Calu3 (cell line): ENCODE measurements around the gene RAB8A. TPM values are rescaled to one million over a fixed set of nuclear protein-coding genes. Genes with fewer than 3 reads are reported as not detected.
A peak's percentile ranks its signal among the peaks of the same experiment; 100 is the strongest.

Experiments used
- Bru-seq: library from RNA; stranded (reverse); fragments of 400-500 nt; gene quantifications from one replicate; lab custom pipeline; 2021; lab: Mats Ljungman, UMichigan
- BruChase-seq, 2 experiments: library from RNA; stranded (reverse); fragments of 400-500 nt; gene quantifications; one replicate each; lab custom pipeline; 2021; lab: Mats Ljungman, UMichigan
- BruUV-seq: library from RNA; stranded (reverse); fragments of 400-500 nt; replicated peaks from 2 replicates; lab custom pipeline; 2021; lab: Mats Ljungman, UMichigan
- CTCF ChIA-PET: fragments of 300-600 bp; sonication (Branson Sonifier 250); formaldehyde crosslinking; loops from one replicate; lab custom pipeline; 2022; ENCODE audit warnings: antibody characterized with exemption; lab: Charles Lee
- DNase-seq: peaks from one replicate; pipeline ENCODE4 v3.0.0; 2022
- H3K27ac Mint-ChIP-seq: one replicate; pipeline ENCODE4 v1.8.0; 2022; ENCODE audit warnings: mixed read lengths; ENCODE audit not compliant: unreplicated experiment
- H3K27me3 Mint-ChIP-seq: one replicate; pipeline ENCODE4 v1.8.0; 2022; ENCODE audit warnings: mixed read lengths; ENCODE audit not compliant: unreplicated experiment
- H3K36me3 Mint-ChIP-seq: one replicate; pipeline ENCODE4 v1.8.0; 2022; ENCODE audit warnings: mild to moderate bottlenecking, moderate library complexity, mixed read lengths; ENCODE audit not compliant: insufficient read depth, unreplicated experiment
- H3K4me1 Mint-ChIP-seq: one replicate; pipeline ENCODE4 v1.8.0; 2022; ENCODE audit warnings: mild to moderate bottlenecking, low read depth, mixed read lengths; ENCODE audit not compliant: unreplicated experiment
- H3K4me3 Mint-ChIP-seq: one replicate; pipeline ENCODE4 v1.8.0; 2022; ENCODE audit warnings: mild to moderate bottlenecking, low read depth, moderate library complexity, mixed read lengths; ENCODE audit not compliant: unreplicated experiment
- H3K9me3 Mint-ChIP-seq: one replicate; pipeline ENCODE4 v1.8.0; 2022; ENCODE audit warnings: low read depth, mixed read lengths; ENCODE audit not compliant: unreplicated experiment
- intact Hi-C: fragments of 100-400 bp; cut with micrococcal nuclease; formaldehyde crosslinking; loops from one replicate; pipeline ENCODE4 v1.10.0; 2022; ENCODE audit not compliant: unreplicated experiment
- long read RNA-seq: library from polyadenylated mRNA; stranded (forward); transcript quantifications from one replicate; pipeline ENCODE4 v2.0.0, GENCODE V29; 2022
- total RNA-seq: library from RNA; stranded (reverse); gene quantifications from 2 replicates; pipeline ENCODE4 v1.2.3, GENCODE V29; 2022
- TF ChIP-seq, protein P1 (sequence below): fragments of 200-600 bp; IDR thresholded peaks from one replicate; pipeline ENCODE4 v1.8.0; 2022; ENCODE audit warnings: antibody characterized with exemption; ENCODE audit not compliant: unreplicated experiment

RAB8A gene
- total RNA-seq = 76.6 and 77.3 TPM in 2 replicates
- percentile 64 among the genes with signal in this experiment for Bru-seq, nascent RNA
- BruChase-seq, experiment 1, labeled RNA remaining after a 6-hour chase = percentile 85 among the genes with signal in this experiment
- BruChase-seq, experiment 2, labeled RNA remaining after a 2-hour chase = percentile 80 among the genes with signal in this experiment
- long read RNA-seq, transcript RAB8A-201 (8 exons, 2,827 nt) = major isoform, 208 of 221 reads
- long read RNA-seq, partial matches to known transcripts = 2 of 221 reads
- long read RNA-seq, other reads (novel, unspliced or antisense) = 9 of 221 reads

DNA sequence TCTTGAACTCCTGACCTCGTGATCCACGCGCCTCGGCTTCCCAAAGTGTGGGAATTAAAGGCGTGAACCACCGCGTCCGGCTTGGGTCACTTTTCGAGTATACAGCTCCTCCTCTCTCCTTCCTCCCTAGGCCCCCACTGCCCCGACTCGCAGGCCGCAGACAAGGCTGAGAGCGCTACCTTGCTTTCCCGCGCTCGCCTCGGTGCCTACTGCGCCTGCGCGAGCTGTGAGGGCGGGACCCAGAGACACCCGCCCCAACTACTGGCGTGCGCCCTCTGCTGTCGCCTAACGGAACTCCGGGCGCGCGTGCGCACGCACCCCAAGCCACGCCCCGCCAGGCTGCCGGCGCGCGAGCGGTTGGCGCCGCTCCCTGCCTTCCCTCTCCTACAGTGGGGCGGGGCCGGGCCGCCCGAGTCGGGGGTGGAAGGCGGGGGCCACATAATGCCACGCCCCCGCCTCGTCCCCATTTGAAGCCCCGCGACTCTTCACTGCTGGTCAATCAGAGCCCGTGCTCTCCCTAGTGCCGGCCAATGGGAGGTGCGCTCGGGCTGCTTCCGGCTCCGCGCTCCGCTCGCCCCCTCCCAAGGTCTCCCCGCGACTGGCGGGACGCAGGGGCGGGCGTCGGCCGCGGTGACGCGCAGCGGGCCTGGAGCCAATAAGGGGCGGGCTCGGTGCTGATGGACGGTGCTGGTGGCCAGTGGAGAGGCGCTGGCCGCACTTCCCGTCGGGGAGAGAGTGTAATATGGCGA is at the start of gene RAB8A:
Gene RAB8A (plus strand): TSS at position 730 of the 749 bp plus-strand sequence. CDS start 13 bp downstream, at position 743.
- no peaks in the 10 kb centered on the region for H3K4me1 Mint-ChIP-seq
- peaks cover 33% of the 10 kb centered on the region for H3K36me3 Mint-ChIP-seq
- intact Hi-C loops = loop anchor here (1.0 to 10.0 kb wide), 3 partner anchors 23 to 73 kb away; partner anchors contain the start of gene FAM32A
- TF ChIP-seq, protein P1, sequence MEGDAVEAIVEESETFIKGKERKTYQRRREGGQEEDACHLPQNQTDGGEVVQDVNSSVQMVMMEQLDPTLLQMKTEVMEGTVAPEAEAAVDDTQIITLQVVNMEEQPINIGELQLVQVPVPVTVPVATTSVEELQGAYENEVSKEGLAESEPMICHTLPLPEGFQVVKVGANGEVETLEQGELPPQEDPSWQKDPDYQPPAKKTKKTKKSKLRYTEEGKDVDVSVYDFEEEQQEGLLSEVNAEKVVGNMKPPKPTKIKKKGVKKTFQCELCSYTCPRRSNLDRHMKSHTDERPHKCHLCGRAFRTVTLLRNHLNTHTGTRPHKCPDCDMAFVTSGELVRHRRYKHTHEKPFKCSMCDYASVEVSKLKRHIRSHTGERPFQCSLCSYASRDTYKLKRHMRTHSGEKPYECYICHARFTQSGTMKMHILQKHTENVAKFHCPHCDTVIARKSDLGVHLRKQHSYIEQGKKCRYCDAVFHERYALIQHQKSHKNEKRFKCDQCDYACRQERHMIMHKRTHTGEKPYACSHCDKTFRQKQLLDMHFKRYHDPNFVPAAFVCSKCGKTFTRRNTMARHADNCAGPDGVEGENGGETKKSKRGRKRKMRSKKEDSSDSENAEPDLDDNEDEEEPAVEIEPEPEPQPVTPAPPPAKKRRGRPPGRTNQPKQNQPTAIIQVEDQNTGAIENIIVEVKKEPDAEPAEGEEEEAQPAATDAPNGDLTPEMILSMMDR = peak; percentile 71
- H3K4me3 Mint-ChIP-seq = peak within 1 kb of the TSS; percentile 84
- BruUV-seq = no TSS peak
- peak; percentile 96 for DNase-seq
- no peaks in the 10 kb centered on the region for H3K27me3 Mint-ChIP-seq
- H3K9me3 Mint-ChIP-seq = no peaks in the 10 kb centered on the region
- peak within 1 kb of the TSS; percentile 90 for H3K27ac Mint-ChIP-seq
- CTCF ChIA-PET = interaction anchor here (0.8 to 1.5 kb wide), 5 partner anchors 23 to 74 kb away, joined by 3 to 8 read pairs (median 4); partner anchors contain the start of gene FAM32A

DNA sequence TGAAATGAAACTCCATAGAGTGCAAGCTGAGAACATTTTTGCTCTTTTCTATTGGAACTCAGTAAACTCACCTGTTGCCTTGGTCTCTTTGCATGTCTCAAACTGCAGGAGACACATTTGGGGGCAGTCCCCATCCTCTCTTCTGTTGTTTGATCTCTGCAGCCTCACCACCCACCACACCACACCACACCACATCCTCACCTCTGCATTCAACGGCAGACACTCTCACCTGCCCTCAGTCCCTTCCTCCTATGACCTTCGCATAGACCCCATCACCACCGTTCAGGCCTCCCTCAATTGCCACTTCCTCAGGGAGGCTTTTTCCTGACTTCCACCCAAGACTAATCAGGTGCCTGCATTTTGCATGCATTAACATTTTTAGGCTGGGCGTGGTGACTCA is 49.7 kb upstream of the RAB8A start:
- Mint-ChIP-seq H3K4me1 (peaks cover 7% of the 10 kb centered on the region), H3K27me3 (no peaks in the 10 kb centered on the region), H3K9me3 (no peaks in the 10 kb centered on the region), H3K4me3 (no peak overlapping the region), H3K36me3 (no peaks in the 10 kb centered on the region), H3K27ac (no peak overlapping the region)
- TF ChIP-seq, protein P1 = no peak
- CTCF ChIA-PET = no interaction called here
- intact Hi-C loops = loop anchor here (10.0 kb wide), 1 partner anchor 53 kb away; the partner anchor contains the start of gene RAB8A
- no TSS peak for BruUV-seq
- DNase-seq = no peak

DNA sequence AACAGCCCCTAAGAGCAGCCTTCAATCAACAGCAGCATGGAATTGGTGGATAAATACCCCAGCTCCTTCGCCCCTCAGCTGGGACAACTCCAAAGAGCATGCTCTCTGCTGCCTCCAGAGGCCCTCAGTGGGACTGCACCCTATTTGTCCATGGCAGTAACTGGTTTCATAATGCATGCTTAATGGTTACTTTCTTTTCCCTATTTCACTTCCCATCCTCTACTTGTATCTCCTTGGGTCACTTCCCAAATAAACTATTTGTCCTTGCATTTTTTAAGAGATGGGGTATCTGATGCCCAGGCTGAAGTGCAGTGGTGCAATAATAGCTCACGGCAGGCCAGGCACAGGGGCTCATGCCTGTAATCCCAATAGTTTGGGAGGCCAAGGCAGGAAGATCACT is 48.9 kb upstream of the RAB8A start:
- Mint-ChIP-seq H3K27ac (no peak overlapping the region), H3K27me3 (no peaks in the 10 kb centered on the region), H3K4me3 (no peak overlapping the region), H3K4me1 (peaks cover 7% of the 10 kb centered on the region), H3K9me3 (no peaks in the 10 kb centered on the region), H3K36me3 (no peaks in the 10 kb centered on the region)
- intact Hi-C loops = loop anchor here (10.0 kb wide), 1 partner anchor 52 kb away; the partner anchor contains the start of gene RAB8A
- TF ChIP-seq, protein P1 = peak; percentile 79
- CTCF ChIA-PET = interaction anchor here (0.7 kb wide), 1 partner anchor 14 kb away, joined by 3 read pairs; no protein-coding TSS in a partner anchor
- DNase-seq = peak; percentile 56
- no TSS peak for BruUV-seq

DNA sequence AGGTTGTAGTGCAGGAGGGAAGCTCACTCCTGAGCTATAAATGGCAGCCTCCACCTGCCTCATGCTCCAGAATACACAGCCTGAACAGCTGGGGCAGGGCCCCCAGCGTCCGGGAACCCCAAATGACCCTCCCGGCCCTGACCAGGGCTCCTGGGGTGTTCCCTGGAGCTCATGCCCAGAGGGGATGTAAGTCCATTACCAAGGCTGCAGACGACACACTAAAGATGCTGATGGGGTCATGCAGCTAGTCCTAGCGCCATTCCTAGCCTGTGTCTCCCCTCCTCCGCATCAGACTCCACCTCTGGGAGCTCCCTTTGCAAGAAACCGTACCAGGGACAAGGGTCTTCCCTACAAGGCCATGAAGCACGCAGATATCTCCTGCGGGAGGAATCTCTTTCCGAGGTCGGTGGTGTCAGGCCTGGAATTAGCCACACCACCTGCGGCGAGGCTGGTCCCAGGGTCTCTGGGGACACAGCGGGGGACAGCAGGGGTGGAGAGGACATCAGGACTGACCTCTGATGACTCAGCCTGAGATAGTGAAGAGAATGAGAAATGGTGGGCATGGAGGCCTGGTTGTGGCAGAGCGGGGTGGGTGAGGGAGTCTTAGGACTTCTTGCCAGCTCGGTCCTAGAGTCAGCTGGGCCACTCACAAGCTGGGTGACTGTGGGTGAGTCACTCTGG is 47.3 kb upstream of the RAB8A start:
- no peak overlapping the region for H3K4me3 Mint-ChIP-seq
- CTCF ChIA-PET = no interaction called here
- intact Hi-C loops = loop anchor here (10.0 kb wide), 1 partner anchor 50 kb away; the partner anchor contains the start of gene RAB8A
- H3K36me3 Mint-ChIP-seq = no peaks in the 10 kb centered on the region
- no peaks in the 10 kb centered on the region for H3K9me3 Mint-ChIP-seq
- BruUV-seq = no TSS peak
- TF ChIP-seq, protein P1 = no peak
- DNase-seq = no peak
- peaks cover 7% of the 10 kb centered on the region for H3K4me1 Mint-ChIP-seq
- no peak overlapping the region for H3K27ac Mint-ChIP-seq
- no peaks in the 10 kb centered on the region for H3K27me3 Mint-ChIP-seq
